Measurements from ENCODE around the gene NFIB. TPM values are rescaled to one million over a fixed set of nuclear protein-coding genes. Genes with fewer than 3 reads are reported as not detected.

NFIB gene
- total and polyA plus RNA-seq, 2 of the 13 experiments (the other 11 are each of a cell fraction or from before 2014, with no cell fraction given), result 0.98 to 4.6 TPM

GRCh38 chr9:14144215-14144614 is 169.7 kb downstream of the NFIB start:
- CTCF ChIA-PET (ENCODE audit: low intra/inter-chr PET ratio, low total read pairs), result no interaction called here

More at GRCh38 chr9:14144215-14144614, 169.7 kb downstream of the NFIB start:
- Histone ChIP-seq H3K27me3 (ENCODE audit: control insufficient read depth in 1 of 2, insufficient read depth in 2 of 2, low read length in 2 of 2) (no peaks in the 10 kb centered on the region), H3K79me2 (ENCODE audit: insufficient read depth, low read length) (no peaks in the 10 kb centered on the region), H2AFZ (ENCODE audit: low read length) (no peak overlapping the region), H3K9me3 (ENCODE audit: low read length) (no peaks in the 10 kb centered on the region), H3K9ac (ENCODE audit: insufficient read depth, low read depth, low read length) (no peak overlapping the region), H3K27ac (ENCODE audit: extremely low read length, insufficient read depth, low read length) (no peak overlapping the region), H4K20me1 (ENCODE audit: insufficient read depth, low read length) (no peaks in the 10 kb centered on the region), H3K4me2 (ENCODE audit: low read depth, low read length) (no peak overlapping the region), H3K4me3 (replicated peaks in 1 of 3; ENCODE audit: insufficient read depth in 1 of 3, low read depth in 2 of 3, low read length in 3 of 3) (no peak overlapping the region), H3K4me1 (ENCODE audit: insufficient read depth, low read length) (no peaks in the 10 kb centered on the region), H3K36me3 (replicated peaks in 1 of 2; ENCODE audit: control insufficient read depth in 1 of 2, insufficient read depth in 2 of 2, low read length in 2 of 2) (no peaks in the 10 kb centered on the region)
- POLR2A ChIA-PET, result no interaction called here
- intact Hi-C loops (cut with micrococcal nuclease; ENCODE audit: unreplicated experiment) (no loop called here), in situ Hi-C loops (cut with HindIII; ENCODE audit: extremely low pct_ligation_motif_present, low pct_unique_long_range_greater_than_20kb) (no loop called here)
- DNase-seq (ENCODE audit: low spot score), result no peak
- WGBS (ENCODE audit: low lambda C conversion rate), result 59% methylated on average over 3 of the region's 3 CpGs
- no TSS peak for BruUV-seq (replicated peaks)
- ATAC-seq, result no peak
- FAIRE-seq, result no peak
- TF ChIP-seq E2F5 (CRISPR knock-in tag; conservative IDR thresholded peaks at IDR 0.05), result no peak
- no peak for TF ChIP-seq PATZ1 (CRISPR knock-in tag; IDR thresholded peaks at IDR 0.05)
- TF ChIP-seq ZNF205 (CRISPR knock-in tag; IDR thresholded peaks at IDR 0.05), result no peak
- no peak for TF ChIP-seq BCLAF1 (IDR thresholded peaks at IDR 0.05)
- TF ChIP-seq HMGXB4 (CRISPR knock-in tag; IDR thresholded peaks at IDR 0.05; ENCODE audit: borderline replicate concordance in 1 of 2, low read depth in 1 of 2), result no peak
- TF ChIP-seq RARA (CRISPR knock-in tag; IDR thresholded peaks at IDR 0.05), result no peak
- TF ChIP-seq RBM22 (optimal IDR thresholded peaks at IDR 0.05; ENCODE audit: low read length), result no peak
- TF ChIP-seq RFX3 (CRISPR knock-in tag; IDR thresholded peaks at IDR 0.05), result no peak
- no peak for TF ChIP-seq GFI1 (CRISPR knock-in tag; IDR thresholded peaks at IDR 0.05; ENCODE audit: borderline replicate concordance)
- no peak for TF ChIP-seq MTF2 (CRISPR knock-in tag; IDR thresholded peaks at IDR 0.05; ENCODE audit: borderline replicate concordance)
- TF ChIP-seq TFAP4 (IDR thresholded peaks at IDR 0.05; ENCODE audit: borderline replicate concordance, low read depth), result no peak
- TF ChIP-seq TOPORS (CRISPR knock-in tag; IDR thresholded peaks at IDR 0.05), result no peak

Data from HepG2 (cell line).